ENCODE measurements around the gene RNASE12. TPM values are rescaled to one million over a fixed set of nuclear protein-coding genes. Genes with fewer than 3 reads are reported as not detected.

The RNASE12 gene
- total and polyA plus RNA-seq, 7 donors: not detected

GRCh38 chr14:20631023-20631879 is 40.1 kb upstream of the RNASE12 start:
- 2% methylated on average over 19 of the region's 19 CpGs for WGBS, 3 donors
- no peak for DNase-seq
- peak; percentile 53 to 62 (median 58) for ATAC-seq

GRCh38 chr14:20630340-20631022 is 39.3 kb upstream of the RNASE12 start:
- peaks cover 14% of the 10 kb centered on the region for H3K4me1 ChIP-seq
- intact Hi-C loops (cut with DNase I): loop anchor here in 1 of 2 donors (5.0 kb wide), 1 partner anchor 52 kb away; the partner anchor contains the start of gene RNASE4

More at GRCh38 chr14:20631023-20631879, 40.1 kb upstream of the RNASE12 start:
- H3K4me1 ChIP-seq: peaks cover 12% of the 10 kb centered on the region
- TF ChIP-seq, protein P1, sequence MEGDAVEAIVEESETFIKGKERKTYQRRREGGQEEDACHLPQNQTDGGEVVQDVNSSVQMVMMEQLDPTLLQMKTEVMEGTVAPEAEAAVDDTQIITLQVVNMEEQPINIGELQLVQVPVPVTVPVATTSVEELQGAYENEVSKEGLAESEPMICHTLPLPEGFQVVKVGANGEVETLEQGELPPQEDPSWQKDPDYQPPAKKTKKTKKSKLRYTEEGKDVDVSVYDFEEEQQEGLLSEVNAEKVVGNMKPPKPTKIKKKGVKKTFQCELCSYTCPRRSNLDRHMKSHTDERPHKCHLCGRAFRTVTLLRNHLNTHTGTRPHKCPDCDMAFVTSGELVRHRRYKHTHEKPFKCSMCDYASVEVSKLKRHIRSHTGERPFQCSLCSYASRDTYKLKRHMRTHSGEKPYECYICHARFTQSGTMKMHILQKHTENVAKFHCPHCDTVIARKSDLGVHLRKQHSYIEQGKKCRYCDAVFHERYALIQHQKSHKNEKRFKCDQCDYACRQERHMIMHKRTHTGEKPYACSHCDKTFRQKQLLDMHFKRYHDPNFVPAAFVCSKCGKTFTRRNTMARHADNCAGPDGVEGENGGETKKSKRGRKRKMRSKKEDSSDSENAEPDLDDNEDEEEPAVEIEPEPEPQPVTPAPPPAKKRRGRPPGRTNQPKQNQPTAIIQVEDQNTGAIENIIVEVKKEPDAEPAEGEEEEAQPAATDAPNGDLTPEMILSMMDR (IDR thresholded peaks at IDR 0.05): no peak
- peak overlapping the region; percentile 49 for H3K4me3 ChIP-seq
- no peaks in the 10 kb centered on the region for H3K36me3 ChIP-seq (ENCODE audit: insufficient read depth in 1 of 2, low read depth in 1 of 2)
- no peak overlapping the region for H3K27ac ChIP-seq
- H3K9me3 ChIP-seq: no peaks in the 10 kb centered on the region
- H3K27me3 ChIP-seq (ENCODE audit: insufficient read depth in 3 of 3, low read length in 2 of 3): peaks cover 0 to 81% (median 16%) of the 10 kb centered on the region in 3 donors
- intact Hi-C loops (cut with DNase I): loop anchor here in 1 of 2 donors (5.0 kb wide), 1 partner anchor 51 kb away; the partner anchor contains the start of gene RNASE4

GRCh38 chr14:20628063-20628854 is 37.1 kb upstream of the RNASE12 start:
- H3K27me3 ChIP-seq (ENCODE audit: insufficient read depth in 3 of 3, low read length in 2 of 3): peaks cover 0 to 69% (median 15%) of the 10 kb centered on the region in 3 donors
- WGBS, 3 donors: 41 to 52% (median 47%) methylated on average over 10 of the region's 10 CpGs
- no peak overlapping the region for H3K27ac ChIP-seq
- peaks cover 24% of the 10 kb centered on the region for H3K4me1 ChIP-seq
- ATAC-seq (no peak), DNase-seq (no peak)
- TF ChIP-seq, protein P1 (IDR thresholded peaks at IDR 0.05): no peak
- no peaks in the 10 kb centered on the region for H3K36me3 ChIP-seq (ENCODE audit: insufficient read depth in 1 of 2, low read depth in 1 of 2)
- no peak overlapping the region for H3K4me3 ChIP-seq
- intact Hi-C loops (cut with DNase I): loop anchor here in 1 of 2 donors (5.0 kb wide), 1 partner anchor 44 kb away; no protein-coding TSS in a partner anchor
- H3K9me3 ChIP-seq: no peaks in the 10 kb centered on the region

More at GRCh38 chr14:20630340-20631022, 39.3 kb upstream of the RNASE12 start:
- Histone ChIP-seq H3K36me3 (ENCODE audit: insufficient read depth in 1 of 2, low read depth in 1 of 2) (no peaks in the 10 kb centered on the region), H3K27me3 (ENCODE audit: insufficient read depth in 3 of 3, low read length in 2 of 3) (peaks cover 0 to 77% (median 16%) of the 10 kb centered on the region in 3 donors), H3K27ac (no peak overlapping the region), H3K9me3 (no peaks in the 10 kb centered on the region), H3K4me3 (peak overlapping the region; percentile 49)
- TF ChIP-seq, protein P1 (IDR thresholded peaks at IDR 0.05): no peak
- peak in 2 of 4 donors; percentile 10 to 23 for ATAC-seq
- WGBS, 3 donors: 1 to 5% (median 4%) methylated on average over 23 of the region's 23 CpGs
- DNase-seq: no peak

DNA sequence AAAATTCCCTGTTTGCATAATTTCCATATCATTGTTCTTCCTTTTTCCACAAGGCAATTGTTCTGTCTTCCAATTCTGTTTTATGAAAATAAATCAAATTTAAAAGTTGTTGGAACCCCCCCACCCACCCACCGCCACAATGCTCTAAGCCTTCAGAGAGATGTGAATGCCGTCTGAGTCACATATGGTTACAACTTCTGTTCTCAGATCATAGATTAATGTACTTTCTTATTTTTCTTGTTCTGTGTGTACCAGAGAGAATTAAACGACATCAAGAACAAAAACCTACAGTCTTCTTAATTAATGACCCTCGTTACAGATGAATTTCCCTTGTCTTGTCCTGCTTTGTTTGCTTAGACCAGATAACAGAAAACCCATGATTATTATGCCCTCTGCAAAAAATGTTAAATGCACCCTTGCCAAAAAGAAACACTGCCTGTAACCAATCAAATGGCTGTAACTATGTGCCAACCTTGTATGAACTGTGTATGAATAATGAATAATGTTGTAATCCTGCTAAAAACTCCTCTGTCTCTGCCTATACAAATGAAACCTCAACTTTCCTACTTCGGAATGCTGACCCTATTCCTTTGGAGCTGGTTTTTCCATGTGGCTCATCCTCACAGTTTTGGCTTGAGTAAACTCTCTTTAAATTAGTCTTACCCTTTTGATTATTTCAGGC is 36.3 kb upstream of the RNASE12 start:
- no peak overlapping the region for H3K4me3 ChIP-seq
- TF ChIP-seq, protein P1 (IDR thresholded peaks at IDR 0.05): no peak
- intact Hi-C loops (cut with DNase I): loop anchor here in 1 of 2 donors (5.0 kb wide), 1 partner anchor 45 kb away; no protein-coding TSS in a partner anchor
- H3K4me1 ChIP-seq: peaks cover 28% of the 10 kb centered on the region
- no peak for ATAC-seq
- H3K27ac ChIP-seq: no peak overlapping the region
- H3K27me3 ChIP-seq (ENCODE audit: insufficient read depth in 3 of 3, low read length in 2 of 3): peaks cover 0 to 67% (median 16%) of the 10 kb centered on the region in 3 donors
- DNase-seq: no peak
- no peaks in the 10 kb centered on the region for H3K36me3 ChIP-seq (ENCODE audit: insufficient read depth in 1 of 2, low read depth in 1 of 2)
- no peaks in the 10 kb centered on the region for H3K9me3 ChIP-seq
- WGBS, 3 donors: 67 to 70% (median 69%) methylated on average over 5 of the region's 5 CpGs

Data from psoas muscle (tissue), 8 donors.